Aorta (tissue), 5 donors: ENCODE measurements around the gene ANAPC15. TPM values are rescaled to one million over a fixed set of nuclear protein-coding genes. Genes with fewer than 3 reads are reported as not detected.
"Not testable (repeated sequence)": the region's sequence is repeated elsewhere in the genome, so short reads cannot be mapped to it uniquely, and the experiment has no call there.

Experiments
- ATAC-seq: fragments of 200-7000 bp; cut with Tn5 transposase; one replicate; pipeline ENCODE4 v1.9.1; 2022; ENCODE audit warnings: moderate library complexity; ENCODE audit not compliant: low FRiP score
- DNase-seq, 2 donors: peaks; one replicate each; pipeline ENCODE4 v3.0.0-alpha.2; 2020
- H3K27ac ChIP-seq, 2 donors: one replicate each; pipeline ENCODE4 v1.5.1; 2013; ENCODE audit warnings: low read length in 2 of 2, mild to moderate bottlenecking in 2 of 2, moderate library complexity in 2 of 2, control low read depth in 1 of 2, inconsistent platforms in 1 of 2, low read depth in 1 of 2
- H3K27me3 ChIP-seq, 2 donors: one replicate each; pipeline ENCODE4 v1.6.1; 2013; ENCODE audit warnings: control low read depth in 1 of 2, low read length in 1 of 2, mild to moderate bottlenecking in 1 of 2, moderate library complexity in 1 of 2; ENCODE audit not compliant: insufficient read depth in 2 of 2, control insufficient read depth in 1 of 2
- H3K36me3 ChIP-seq, 2 donors: one replicate each; pipeline ENCODE4 v1.6.1; 2013; ENCODE audit warnings: control low read depth in 1 of 2, low read length in 1 of 2, mild to moderate bottlenecking in 1 of 2; ENCODE audit not compliant: insufficient read depth in 2 of 2, control insufficient read depth in 1 of 2
- H3K4me1 ChIP-seq, 2 donors: one replicate each; pipeline ENCODE4 v1.6.1; 2013; ENCODE audit warnings: low read length in 2 of 2, control low read depth in 1 of 2, mild to moderate bottlenecking in 1 of 2, moderate library complexity in 1 of 2; ENCODE audit not compliant: insufficient read depth in 2 of 2, control insufficient read depth in 1 of 2
- H3K4me3 ChIP-seq, 2 donors: one replicate each; pipeline ENCODE4 v1.5.1; 2013; ENCODE audit warnings: low read length in 2 of 2, control low read depth in 1 of 2, mild to moderate bottlenecking in 1 of 2
- H3K9me3 ChIP-seq: one replicate; pipeline ENCODE4 v1.6.1; 2013; ENCODE audit warnings: mild to moderate bottlenecking, low read length; ENCODE audit not compliant: control insufficient read depth
- WGBS, 2 donors: extraction: QIAGEN DNeasy Blood & Tissue Kit; methylation state at CpG; one replicate each; pipeline ENCODE4 v1.1.7; 2013; 5-methylcytosine and 5-hydroxymethylcytosine counted together
- intact Hi-C, 2 donors: fragments of 100-400 bp; cut with DNase I; formaldehyde crosslinking; loops; one replicate each; pipeline versions ENCODE4 v1.14.2 to v1.15.0; 2022
- long read RNA-seq, 2 donors: library from polyadenylated mRNA; unstranded; transcript quantifications; one replicate each; pipeline ENCODE4 v2.0.0, GENCODE V29; 2020 to 2021
- polyA plus RNA-seq, 2 donors: library from polyadenylated mRNA; stranded (reverse); fragments of 200-250 nt; gene quantifications; one replicate each; pipeline ENCODE4 v1.2.3, GENCODE V29; 2013
- total RNA-seq, 2 donors: library from RNA; stranded (reverse); fragmentation: NEBNext Ultra II Directional; extraction: Animal tissue kit (Norgen Biotek cat#: 25700); gene quantifications; one replicate each; pipeline ENCODE4 v1.2.1, GENCODE V29; 2021
- donor health status: healthy with polysubstance abuse.
- donor health status: Bipolar disorder and iron deficiency.
- donor health status: DM: no; HTN: no; CAD: no.
- donor health status: DM: no; HTN: no; CAD: no.
- donor health status: DM: yes; HTN: yes; CAD: no.

ANAPC15 gene
- total RNA-seq (10 to 100 TPM; 24.6 to 24.7 TPM), polyA plus RNA-seq (10 to 100 TPM; 48.5 to 71.6 TPM)
- long read RNA-seq, donor 1, partial matches to known transcripts: 2 of 13 reads
- long read RNA-seq, donor 1, other reads (novel, unspliced or antisense): 4 of 13 reads
- long read RNA-seq, donor 2, transcript ANAPC15-201 (6 exons, 886 nt): major isoform, 6 of 14 reads
- long read RNA-seq, donor 2, partial matches to known transcripts: 2 of 14 reads
- long read RNA-seq, donor 2, other reads (novel, unspliced or antisense): 0 of 14 reads

- DNase-seq: peak; percentile 98 to 99
- Histone ChIP-seq H3K36me3 (no peaks in the 10 kb centered on the region), H3K4me3 (peak within 1 kb of the TSS; percentile 21 to 71), H3K9me3 (no peaks in the 10 kb centered on the region), H3K4me1 (no peaks in the 10 kb centered on the region), H3K27me3 (no peaks in the 10 kb centered on the region), H3K27ac (peak within 1 kb of the TSS; percentile 87 to 99)
- intact Hi-C loops: loop anchor here (1.0 to 10.0 kb wide), 3 partner anchors 9 to 184 kb away; partner anchors contain the start of genes LAMTOR1 (in 1 of the 2), RNF121 (in 1 of the 2) and XNDC1N (in 1 of the 2)
- WGBS, 2 donors: 0% methylated on average over 49 of the region's 49 CpGs
- ATAC-seq: peak; percentile 97
Observed at GRCh38 chr11:72112143-72112977, at the start of gene ANAPC15. Gene ANAPC15 (minus strand): TSS chr11:72112695. CDS start chr11:72111276, 1,419 bp downstream.

- Histone ChIP-seq H3K4me3 (no peak overlapping the region), H3K36me3 (no peaks in the 10 kb centered on the region), H3K27ac (no peak overlapping the region), H3K4me1 (no peaks in the 10 kb centered on the region), H3K27me3 (peaks cover 0 to 1% of the 10 kb centered on the region in 2 donors), H3K9me3 (peaks cover 1% of the 10 kb centered on the region)
- intact Hi-C loops: no loop called here
- ATAC-seq (no peak), DNase-seq (no peak)
- WGBS, 2 donors: 71 to 75% methylated on average over 2 of the region's 2 CpGs
Observed at GRCh38 chr11:72160319-72160718, 47.8 kb upstream of the ANAPC15 start.

GRCh38 chr11:72157131-72157530 lies 44.6 kb upstream of the ANAPC15 start:
- Histone ChIP-seq H3K27ac (no peak overlapping the region), H3K4me1 (no peaks in the 10 kb centered on the region), H3K27me3 (peaks cover 0 to 1% of the 10 kb centered on the region in 2 donors), H3K36me3 (no peaks in the 10 kb centered on the region), H3K4me3 (no peak overlapping the region), H3K9me3 (no peaks in the 10 kb centered on the region)
- no peak for ATAC-seq
- no peak for DNase-seq
- WGBS, 2 donors: 84 to 85% methylated on average over 4 of the region's 4 CpGs
- intact Hi-C loops: no loop called here

- no peaks in the 10 kb centered on the region for H3K27me3 ChIP-seq
- no peaks in the 10 kb centered on the region for H3K9me3 ChIP-seq
- intact Hi-C loops: no loop called here
- H3K27ac ChIP-seq: no peak overlapping the region
- no peak overlapping the region for H3K4me3 ChIP-seq
- 85 to 88% methylated on average over 4 of the region's 4 CpGs for WGBS, 2 donors
- DNase-seq (no peak), ATAC-seq (no peak)
- no peaks in the 10 kb centered on the region for H3K4me1 ChIP-seq
- H3K36me3 ChIP-seq: no peaks in the 10 kb centered on the region
Observed at GRCh38 chr11:72155751-72156150, 43.3 kb upstream of the ANAPC15 start.

- H3K36me3 ChIP-seq: no peaks in the 10 kb centered on the region
- no peak for ATAC-seq
- no peak for DNase-seq
- no peak overlapping the region for H3K4me3 ChIP-seq
- WGBS, 2 donors: 87 to 89% methylated on average over 3 of the region's 3 CpGs
- no peaks in the 10 kb centered on the region for H3K9me3 ChIP-seq
- intact Hi-C loops: no loop called here
- H3K4me1 ChIP-seq: no peaks in the 10 kb centered on the region
- no peak overlapping the region for H3K27ac ChIP-seq
- no peaks in the 10 kb centered on the region for H3K27me3 ChIP-seq
Observed at GRCh38 chr11:72154816-72155215, 42.3 kb upstream of the ANAPC15 start.

- H3K36me3 ChIP-seq, H3K9me3 ChIP-seq, H3K4me3 ChIP-seq, ATAC-seq, DNase-seq, H3K4me1 ChIP-seq, intact Hi-C loops, H3K27me3 ChIP-seq, H3K27ac ChIP-seq: not testable (repeated sequence)
- 85 to 90% methylated on average over 6 of the region's 6 CpGs for WGBS, 2 donors
Observed at GRCh38 chr11:72153874-72154273, 41.4 kb upstream of the ANAPC15 start.

GRCh38 chr11:72150882-72151281 lies 38.4 kb upstream of the ANAPC15 start:
- intact Hi-C loops: no loop called here
- DNase-seq (no peak), ATAC-seq (no peak)
- H3K27me3 ChIP-seq: no peaks in the 10 kb centered on the region
- H3K4me1 ChIP-seq: no peaks in the 10 kb centered on the region
- no peaks in the 10 kb centered on the region for H3K36me3 ChIP-seq
- no peak overlapping the region for H3K27ac ChIP-seq
- no peak overlapping the region for H3K4me3 ChIP-seq
- WGBS, 2 donors: 74% methylated on average over 4 of the region's 4 CpGs
- no peaks in the 10 kb centered on the region for H3K9me3 ChIP-seq

DNA sequence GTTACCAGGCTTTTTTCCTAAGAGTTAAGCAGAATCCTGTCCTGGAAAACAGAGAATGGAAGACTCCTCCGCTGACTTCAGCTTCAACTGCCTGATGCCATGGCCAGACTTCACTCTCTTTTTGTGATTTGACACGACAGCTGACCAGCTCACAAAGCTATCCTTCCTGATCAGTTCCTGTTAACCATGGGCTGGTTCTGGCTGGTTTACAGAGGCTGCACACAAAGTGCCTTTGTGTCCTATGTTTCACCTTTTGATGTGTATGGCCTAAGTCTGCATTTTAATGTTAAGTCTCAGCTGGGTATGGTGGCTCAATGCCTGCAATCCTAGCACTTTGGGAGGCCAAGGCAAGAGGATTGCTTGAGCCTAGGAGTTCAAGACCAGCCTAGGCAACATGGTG lies 34.1 kb upstream of the ANAPC15 start:
- Histone ChIP-seq H3K9me3 (no peaks in the 10 kb centered on the region), H3K4me3 (no peak overlapping the region), H3K4me1 (no peaks in the 10 kb centered on the region), H3K27ac (no peak overlapping the region), H3K36me3 (no peaks in the 10 kb centered on the region), H3K27me3 (no peaks in the 10 kb centered on the region)
- WGBS, 2 donors: 38 to 44% methylated on average over 2 of the region's 2 CpGs
- DNase-seq (no peak), ATAC-seq (no peak)
- intact Hi-C loops: no loop called here
